WTC11 (cell line): ENCODE results near the gene ZNF689. TPM values are rescaled to one million over a fixed set of nuclear protein-coding genes. Genes with fewer than 3 reads are reported as not detected.

Experiments
- ATAC-seq: fragments of 200-7000 bp; cut with Tn5 transposase; 2 replicates; pipeline ENCODE4 v1.10.0; 2021; ENCODE audit warnings: mild to moderate bottlenecking, moderate library complexity
- CTCF ChIA-PET: fragments of 300-600 bp; sonication (Branson Sonifier 250); formaldehyde crosslinking; loops from one replicate; lab custom pipeline; 2021; ENCODE audit warnings: antibody characterized with exemption; lab: Charles Lee
- POLR2A ChIA-PET: fragments of 350-600 bp; sonication (Branson Sonifier 250); formaldehyde crosslinking; loops from one replicate; lab custom pipeline; 2021; ENCODE audit warnings: antibody characterized with exemption; lab: Charles Lee
- DNase-seq: peaks from one replicate; pipeline ENCODE4 v3.0.0; 2021; ENCODE audit warnings: low spot score
- H3K27ac Mint-ChIP-seq: 2 replicates; pipeline ENCODE4 v1.8.0; 2021; ENCODE audit warnings: mixed read lengths
- H3K27me3 Mint-ChIP-seq: 2 replicates; pipeline ENCODE4 v1.8.0; 2021; ENCODE audit warnings: low read depth, mild to moderate bottlenecking, moderate library complexity, mixed read lengths
- H3K36me3 Mint-ChIP-seq: 2 replicates; pipeline ENCODE4 v1.8.0; 2021; ENCODE audit warnings: mixed read lengths
- H3K4me1 Mint-ChIP-seq: 2 replicates; pipeline ENCODE4 v1.8.0; 2022; ENCODE audit warnings: mixed read lengths
- H3K4me3 Mint-ChIP-seq: 2 replicates; pipeline ENCODE4 v1.8.0; 2021; ENCODE audit warnings: mild to moderate bottlenecking, moderate library complexity, mixed read lengths
- H3K9me3 Mint-ChIP-seq: 2 replicates; pipeline ENCODE4 v1.8.0; 2021; ENCODE audit warnings: mixed read lengths
- ATF6 ChIP-seq: sonication (generic); formaldehyde crosslinking; IDR thresholded peaks from 2 replicates; pipeline ENCODE4 v1.8.1; 2023; ENCODE audit warnings: mild to moderate bottlenecking, missing genetic modification reagents
- E2F1 ChIP-seq: sonication (generic); formaldehyde crosslinking; IDR thresholded peaks from 2 replicates; pipeline ENCODE4 v1.8.0; 2022; ENCODE audit warnings: mild to moderate bottlenecking, missing genetic modification reagents
- ELF4 ChIP-seq: sonication (generic); formaldehyde crosslinking; IDR thresholded peaks from 2 replicates; pipeline ENCODE4 v1.8.1; 2022; ENCODE audit warnings: low read depth, mild to moderate bottlenecking, moderate library complexity, missing genetic modification reagents
- FOXP1 ChIP-seq: sonication (generic); formaldehyde crosslinking; IDR thresholded peaks from 2 replicates; pipeline ENCODE4 v1.8.0; 2022; ENCODE audit warnings: missing genetic modification reagents, mild to moderate bottlenecking, moderate library complexity, borderline replicate concordance
- GRHL2 ChIP-seq: fragments of 250-450 bp; sonication (Bioruptor Pico); IDR thresholded peaks from 2 replicates; pipeline ENCODE4 v1.8.0; 2022; ENCODE audit warnings: mild to moderate bottlenecking, moderate library complexity; ENCODE audit not compliant: insufficient replicate concordance, severe bottlenecking
- IRF1 ChIP-seq: sonication (generic); formaldehyde crosslinking; IDR thresholded peaks from 2 replicates; pipeline ENCODE4 v1.8.0; 2023; ENCODE audit warnings: missing genetic modification reagents
- JAZF1 ChIP-seq: fragments of 250-450 bp; sonication (Bioruptor Pico); IDR thresholded peaks from 2 replicates; pipeline ENCODE4 v1.9.0; 2021; ENCODE audit warnings: moderate library complexity, mild to moderate bottlenecking, inconsistent platforms
- NFYB ChIP-seq: sonication (generic); formaldehyde crosslinking; conservative IDR thresholded peaks from 2 replicates; pipeline ENCODE4 v1.8.0; 2022; ENCODE audit warnings: low read depth, missing genetic modification reagents
- NR1H2 ChIP-seq: sonication (generic); formaldehyde crosslinking; IDR thresholded peaks from 2 replicates; pipeline ENCODE4 v1.9.0; 2021; ENCODE audit warnings: mild to moderate bottlenecking, moderate library complexity, missing genetic modification reagents
- OVOL2 ChIP-seq: fragments of 250-450 bp; sonication (Bioruptor Pico); IDR thresholded peaks from 2 replicates; pipeline ENCODE4 v1.9.0; 2021; ENCODE audit warnings: mild to moderate bottlenecking, borderline replicate concordance
- PRDM15 ChIP-seq: sonication (generic); formaldehyde crosslinking; IDR thresholded peaks from 2 replicates; pipeline ENCODE4 v1.8.0; 2022; ENCODE audit warnings: missing genetic modification reagents
- RELA ChIP-seq: sonication (generic); formaldehyde crosslinking; IDR thresholded peaks from 2 replicates; pipeline ENCODE4 v1.8.1; 2022; ENCODE audit warnings: missing genetic modification reagents, mild to moderate bottlenecking, borderline replicate concordance
- SMAD3 ChIP-seq: sonication (generic); formaldehyde crosslinking; IDR thresholded peaks from 2 replicates; pipeline ENCODE4 v1.8.0; 2022; ENCODE audit warnings: missing genetic modification reagents, mild to moderate bottlenecking, borderline replicate concordance
- TEAD4 ChIP-seq: sonication (generic); formaldehyde crosslinking; IDR thresholded peaks from 2 replicates; pipeline ENCODE4 v1.8.0; 2022; ENCODE audit warnings: mild to moderate bottlenecking, missing genetic modification reagents
- TP53 ChIP-seq: sonication (generic); formaldehyde crosslinking; IDR thresholded peaks from 2 replicates; pipeline ENCODE4 v1.8.1; 2023; ENCODE audit warnings: mild to moderate bottlenecking, missing genetic modification reagents
- ZMAT4 ChIP-seq: fragments of 250-450 bp; sonication (Bioruptor Pico); IDR thresholded peaks from 2 replicates; pipeline ENCODE4 v1.9.0; 2021; ENCODE audit warnings: mild to moderate bottlenecking
- ZNF121 ChIP-seq: sonication (generic); formaldehyde crosslinking; IDR thresholded peaks from 2 replicates; pipeline ENCODE4 v1.8.0; 2023; ENCODE audit warnings: missing genetic modification reagents
- ZNF263 ChIP-seq: sonication (generic); formaldehyde crosslinking; IDR thresholded peaks from 2 replicates; pipeline ENCODE4 v1.8.1; 2022; ENCODE audit warnings: low read depth, mild to moderate bottlenecking, moderate library complexity, missing genetic modification reagents
- ZNF396 ChIP-seq: fragments of 250-450 bp; sonication (Bioruptor Pico); IDR thresholded peaks from 2 replicates; pipeline ENCODE4 v1.8.0; 2021; ENCODE audit warnings: mild to moderate bottlenecking, moderate library complexity, borderline replicate concordance
- ZNF416 ChIP-seq: fragments of 250-450 bp; sonication (Bioruptor Pico); IDR thresholded peaks from 2 replicates; pipeline ENCODE4 v1.9.0; 2021; ENCODE audit warnings: mild to moderate bottlenecking, inconsistent platforms
- total RNA-seq: library from RNA; stranded (reverse); gene quantifications from 3 replicates; pipeline ENCODE4 v1.2.3, GENCODE V29; 2021

Gene ZNF689
- total RNA-seq, 1 experiment from 2014 or later: 13.2 TPM

- CTCF ChIA-PET: interaction anchor here (1.3 to 1.4 kb wide), 2 partner anchors 49 to 137 kb away, joined by 4 to 7 read pairs; partner anchors contain the start of gene DCTPP1
Measured at GRCh38 chr16:30566531-30566930, 43.7 kb downstream of the ZNF689 start.

GRCh38 chr16:30565984-30566383 lies 44.2 kb downstream of the ZNF689 start:
- no peak overlapping the region for H3K27ac Mint-ChIP-seq
- H3K4me1 Mint-ChIP-seq: peaks cover 18% of the 10 kb centered on the region
- H3K4me3 Mint-ChIP-seq: no peak overlapping the region
- H3K9me3 Mint-ChIP-seq: no peaks in the 10 kb centered on the region
- TF ChIP-seq TEAD4 (CRISPR knock-in tag) (no peak), NFYB (no peak), OVOL2 (CRISPR knock-in tag) (no peak), GRHL2 (CRISPR knock-in tag) (no peak), IRF1 (CRISPR knock-in tag) (no peak), ZNF121 (no peak), ZMAT4 (CRISPR knock-in tag) (no peak), ZNF263 (no peak), ELF4 (CRISPR knock-in tag) (no peak), ZNF416 (CRISPR knock-in tag) (no peak), E2F1 (CRISPR knock-in tag) (no peak), PRDM15 (CRISPR knock-in tag) (no peak), RELA (no peak), TP53 (CRISPR knock-in tag) (no peak), ZNF396 (CRISPR knock-in tag) (no peak), ATF6 (CRISPR knock-in tag) (no peak), SMAD3 (CRISPR knock-in tag) (no peak), JAZF1 (CRISPR knock-in tag) (no peak), FOXP1 (CRISPR knock-in tag) (no peak)
- POLR2A ChIA-PET: interaction anchor here (0.9 kb wide), 1 partner anchor 39 kb away, joined by 3 read pairs; no protein-coding TSS in a partner anchor
- CTCF ChIA-PET: interaction anchor here (0.9 to 1.4 kb wide), 5 partner anchors 9 to 136 kb away, joined by 3 to 7 read pairs (median 4); partner anchors contain the start of gene DCTPP1
- peaks cover 20% of the 10 kb centered on the region for H3K27me3 Mint-ChIP-seq
- no peaks in the 10 kb centered on the region for H3K36me3 Mint-ChIP-seq
- ATAC-seq: no peak
- no peak for DNase-seq

More at GRCh38 chr16:30566531-30566930, 43.7 kb downstream of the ZNF689 start:
- ATAC-seq (no peak), DNase-seq (no peak)
- TF ChIP-seq NR1H2: no peak
- Mint-ChIP-seq H3K4me3 (no peak overlapping the region), H3K36me3 (no peaks in the 10 kb centered on the region), H3K27ac (no peak overlapping the region), H3K9me3 (no peaks in the 10 kb centered on the region), H3K27me3 (peaks cover 14% of the 10 kb centered on the region), H3K4me1 (peaks cover 13% of the 10 kb centered on the region)
- POLR2A ChIA-PET: interaction anchor here (0.9 kb wide), 1 partner anchor 39 kb away, joined by 3 read pairs; no protein-coding TSS in a partner anchor
